Type B pancreatic cell (in vitro differentiated cells): ENCODE results near the gene KDM4B. TPM values are rescaled to one million over a fixed set of nuclear protein-coding genes. Genes with fewer than 3 reads are reported as not detected.

Experiments
- DNase-seq: peaks from one replicate; pipeline ENCODE4 v3.0.0; 2021; ENCODE audit warnings: mixed read lengths; ENCODE audit not compliant: unreplicated experiment; ENCODE audit errors: extremely low spot score
- H3K27ac Mint-ChIP-seq: 2 replicates; pipeline ENCODE4 v1.8.0; 2021; ENCODE audit warnings: mild to moderate bottlenecking, mixed read lengths
- H3K27me3 Mint-ChIP-seq: 2 replicates; pipeline ENCODE4 v1.8.0; 2021; ENCODE audit warnings: mixed read lengths
- H3K36me3 Mint-ChIP-seq: 2 replicates; pipeline ENCODE4 v1.8.0; 2021; ENCODE audit warnings: mixed read lengths
- H3K4me1 Mint-ChIP-seq: one replicate; pipeline ENCODE4 v1.8.0; 2021; ENCODE audit warnings: mixed read lengths; ENCODE audit not compliant: unreplicated experiment
- H3K4me3 Mint-ChIP-seq: 2 replicates; pipeline ENCODE4 v1.8.0; 2021; ENCODE audit warnings: mild to moderate bottlenecking, mixed read lengths
- H3K9me3 Mint-ChIP-seq: 2 replicates; pipeline ENCODE4 v1.8.0; 2021; ENCODE audit warnings: mixed read lengths
- CTCF ChIP-seq: fragments of 200-600 bp; sonication (generic); conservative IDR thresholded peaks from 2 replicates; pipeline ENCODE4 v1.5.0; 2021; ENCODE audit warnings: antibody characterized with exemption, mild to moderate bottlenecking
- total RNA-seq: library from RNA; stranded (reverse); gene quantifications from 2 replicates; pipeline ENCODE4 v1.2.1, GENCODE V29; 2021; ENCODE audit warnings: low replicate concordance

KDM4B gene
- total RNA-seq, 1 donor from 2014 or later, result 48.8 TPM

DNA sequence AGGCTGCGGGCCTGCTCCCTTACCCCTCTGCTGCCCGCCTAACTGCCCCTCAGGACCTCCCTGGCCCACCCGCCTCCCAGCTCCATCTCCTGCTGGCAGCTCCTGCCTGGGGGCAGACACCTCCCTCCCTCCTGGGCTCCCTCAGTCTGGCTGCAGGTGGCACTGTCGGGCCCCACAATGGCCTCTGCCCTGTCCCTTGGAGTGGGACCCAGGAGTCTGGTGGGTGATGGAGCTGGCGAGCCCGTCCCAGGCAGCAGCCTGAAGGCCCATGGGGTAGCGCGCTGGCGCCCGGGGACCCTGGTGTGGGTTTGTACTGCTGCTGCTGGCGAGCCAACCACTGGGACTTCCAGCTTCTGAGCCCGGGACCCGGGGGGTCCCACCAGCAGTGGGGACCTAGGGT, 83.6 kb downstream of the KDM4B start:
- Mint-ChIP-seq H3K9me3 (no peaks in the 10 kb centered on the region), H3K27ac (no peak overlapping the region), H3K4me1 (peaks cover 5% of the 10 kb centered on the region), H3K4me3 (no peak overlapping the region), H3K27me3 (no peaks in the 10 kb centered on the region), H3K36me3 (peaks cover 5% of the 10 kb centered on the region)
- no peak for TF ChIP-seq CTCF
- DNase-seq, result no peak

GRCh38 chr19:5052945-5053485, 84.1 kb downstream of the KDM4B start:
- no peak for DNase-seq
- H3K9me3 Mint-ChIP-seq, result no peaks in the 10 kb centered on the region
- H3K36me3 Mint-ChIP-seq, result peaks cover 8% of the 10 kb centered on the region
- peaks cover 5% of the 10 kb centered on the region for H3K4me1 Mint-ChIP-seq
- H3K27me3 Mint-ChIP-seq, result no peaks in the 10 kb centered on the region
- no peak overlapping the region for H3K27ac Mint-ChIP-seq
- no peak for TF ChIP-seq CTCF
- H3K4me3 Mint-ChIP-seq, result no peak overlapping the region

GRCh38 chr19:5053661-5054060, 84.7 kb downstream of the KDM4B start:
- no peak overlapping the region for H3K27ac Mint-ChIP-seq
- no peak for TF ChIP-seq CTCF
- H3K9me3 Mint-ChIP-seq, result no peaks in the 10 kb centered on the region
- H3K27me3 Mint-ChIP-seq, result no peaks in the 10 kb centered on the region
- H3K4me3 Mint-ChIP-seq, result no peak overlapping the region
- peaks cover 8% of the 10 kb centered on the region for H3K36me3 Mint-ChIP-seq
- H3K4me1 Mint-ChIP-seq, result peaks cover 5% of the 10 kb centered on the region
- DNase-seq, result no peak

GRCh38 chr19:5054551-5055456, 85.9 kb downstream of the KDM4B start:
- Mint-ChIP-seq H3K27me3 (no peaks in the 10 kb centered on the region), H3K4me3 (no peak overlapping the region), H3K36me3 (peaks cover 8% of the 10 kb centered on the region), H3K9me3 (no peaks in the 10 kb centered on the region), H3K27ac (no peak overlapping the region), H3K4me1 (peaks cover 4% of the 10 kb centered on the region)
- no peak for TF ChIP-seq CTCF
- no peak for DNase-seq

GRCh38 chr19:5055457-5055776, 86.5 kb downstream of the KDM4B start:
- Mint-ChIP-seq H3K4me1 (no peaks in the 10 kb centered on the region), H3K27ac (no peak overlapping the region), H3K36me3 (peaks cover 8% of the 10 kb centered on the region), H3K27me3 (no peaks in the 10 kb centered on the region), H3K4me3 (no peak overlapping the region), H3K9me3 (no peaks in the 10 kb centered on the region)
- no peak for TF ChIP-seq CTCF
- DNase-seq, result no peak
